ENCODE results near the gene DNASE1L2. TPM values are rescaled to one million over a fixed set of nuclear protein-coding genes. Genes with fewer than 3 reads are reported as not detected.

DNASE1L2 gene
- total and polyA plus RNA-seq, 2 of the 8 experiments (the other 6 are each of a cell fraction or from before 2014, with no cell fraction given), result 0.35 to 0.97 TPM

DNA sequence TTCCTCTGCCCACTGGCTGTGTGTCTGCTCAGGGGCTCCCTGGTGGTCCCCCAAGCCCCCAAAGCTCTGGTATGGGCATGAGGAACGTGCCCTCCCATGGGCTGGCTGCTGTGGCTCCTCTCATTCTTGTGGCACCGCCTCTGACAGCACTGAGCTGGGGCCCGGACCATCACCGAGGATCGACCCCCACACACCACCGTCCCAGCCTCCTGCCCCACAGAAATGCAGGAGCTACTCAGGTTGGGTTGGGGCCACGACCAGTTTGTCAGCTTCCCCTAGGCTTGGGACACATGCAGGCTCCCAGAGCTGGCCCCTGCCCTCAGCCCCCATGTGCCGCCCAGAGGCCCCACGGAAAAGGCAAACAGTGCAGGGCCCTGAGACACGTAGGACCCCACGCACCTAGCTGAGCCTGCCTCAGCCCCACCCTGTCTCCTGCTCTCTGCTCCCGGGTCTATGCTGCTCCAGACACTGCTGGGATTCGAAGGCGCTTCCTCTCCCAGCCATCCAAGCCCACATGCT is 36.6 kb upstream of the DNASE1L2 start:
- H3K4me2 ChIP-seq (ENCODE audit: insufficient read depth in 1 of 2, low read depth in 2 of 2, low read length in 2 of 2), result no peak overlapping the region
- H3K14ac ChIP-seq (ENCODE audit: insufficient read length), result no peak overlapping the region
- H2BK12ac ChIP-seq (ENCODE audit: low read depth, low read length), result no peak overlapping the region
- H2BK5ac ChIP-seq (ENCODE audit: low read depth, low read length), result no peak overlapping the region
- no peak overlapping the region for H2AK5ac ChIP-seq (ENCODE audit: low read depth, low read length)
- H2BK120ac ChIP-seq (replicated peaks; ENCODE audit: low read depth, low read length), result no peak overlapping the region
- H3K27ac ChIP-seq (ENCODE audit: low read depth, low read length), result no peak overlapping the region
- H3K9me3 ChIP-seq (ENCODE audit: insufficient read depth in 2 of 2, low read depth in 1 of 2, low read length in 1 of 2), result no peaks in the 10 kb centered on the region
- no peak overlapping the region for H2AFZ ChIP-seq (ENCODE audit: low read length)
- H3K23me2 ChIP-seq (ENCODE audit: low read depth, low read length), result peaks cover 11% of the 10 kb centered on the region; the same call in 1 of the 2 replicates
- H3K27me3 ChIP-seq (replicated peaks in 1 of 4; ENCODE audit: control insufficient read depth in 3 of 4, extremely low read depth in 1 of 4, insufficient read depth in 3 of 4, low read length in 3 of 4), result peaks cover 4 to 34% (median 24%) of the 10 kb centered on the region in 4 experiments
- no peak overlapping the region; the same call in 1 of the 2 replicates for H2BK15ac ChIP-seq (ENCODE audit: low read length)
- H4K5ac ChIP-seq (ENCODE audit: insufficient read length, low read depth, low read length), result no peak overlapping the region
- no peak overlapping the region for H3K4ac ChIP-seq (replicated peaks; ENCODE audit: insufficient read length, low read depth, low read length)
- no peak overlapping the region for H4K8ac ChIP-seq (ENCODE audit: extremely low read depth, insufficient read depth, low read length)
- no peak for FAIRE-seq
- no peaks in the 10 kb centered on the region for H3K36me3 ChIP-seq (ENCODE audit: control insufficient read depth in 2 of 4, insufficient read depth in 4 of 4, low read length in 3 of 4)
- no peak for DNase-seq (ENCODE audit: low read depth in 1 of 2, low spot score in 2 of 2)
- no peak overlapping the region for H2BK20ac ChIP-seq (ENCODE audit: low read length)
- no peak overlapping the region for H3K23ac ChIP-seq (ENCODE audit: insufficient read length)
- ChIA-PET CTCF (ENCODE audit: partially characterized antibody) (interaction anchor here (0.6 to 2.0 kb wide), 7 partner anchors 9 to 909 kb away, joined by 3 to 7 read pairs (median 3); partner anchors contain the start of genes ECI1 and PGP), POLR2A (ENCODE audit: partially characterized antibody) (interaction anchor here (0.6 to 6.9 kb wide), 10 partner anchors 9 to 309 kb away, joined by 3 to 63 read pairs (median 4); partner anchors contain the start of genes BRICD5, ECI1 and TRAF7)
- H3K18ac ChIP-seq (ENCODE audit: extremely low read depth, low read length), result no peak overlapping the region
- H4K91ac ChIP-seq (replicated peaks; ENCODE audit: insufficient read length, low read length), result no peak overlapping the region
- H3K56ac ChIP-seq (replicated peaks; ENCODE audit: insufficient read length, low read depth, low read length), result no peak overlapping the region
- H4K20me1 ChIP-seq (replicated peaks in 1 of 2; ENCODE audit: control insufficient read depth in 1 of 2, insufficient read depth in 2 of 2, low read length in 2 of 2), result peaks cover under 1 to 4% of the 10 kb centered on the region in 2 experiments
- no peak overlapping the region for H3K4me3 ChIP-seq (ENCODE audit: extremely low read depth in 1 of 4, insufficient read depth in 2 of 4, low read depth in 3 of 4, low read length in 4 of 4)
- WGBS, 2 experiments (ENCODE audit: extremely low coverage in 1 of 2, insufficient coverage in 1 of 2, insufficient read length in 1 of 2, insufficient replicate concordance in 2 of 2, low coverage in 1 of 2, low lambda C conversion rate in 2 of 2, missing lambda C conversion rate in 1 of 2), result 86% methylated on average over 14 of the region's 14 CpGs; no CpG with 5 or more reads in 1 of the 2 experiments
- H3K9ac ChIP-seq (replicated peaks in 1 of 4; ENCODE audit: extremely low read depth in 1 of 4, low read depth in 3 of 4, low read length in 3 of 4), result no peak overlapping the region
- H3K79me1 ChIP-seq (ENCODE audit: low read depth, low read length), result no peaks in the 10 kb centered on the region
- H3K79me2 ChIP-seq (ENCODE audit: control insufficient read depth in 1 of 2, insufficient read depth in 2 of 2, low read length in 2 of 2), result no peaks in the 10 kb centered on the region
- peaks cover 0 to 12% (median 5%) of the 10 kb centered on the region in 4 experiments; a peak in 5 of 7 replicates for H3K4me1 ChIP-seq (replicated peaks in 1 of 4; ENCODE audit: control insufficient read depth in 3 of 4, insufficient read depth in 4 of 4, low read length in 3 of 4)
- TF ChIP-seq JUN (IDR thresholded peaks at IDR 0.05; ENCODE audit: low read depth, low read length) (no peak), CHD1 (IDR thresholded peaks at IDR 0.05; ENCODE audit: low read depth, low read length) (no peak), CEBPB (IDR thresholded peaks at IDR 0.05; ENCODE audit: low read depth, low read length) (no peak), MAFK (IDR thresholded peaks at IDR 0.05; ENCODE audit: low read depth, low read length) (no peak), CBX8 (IDR thresholded peaks at IDR 0.05; ENCODE audit: borderline replicate concordance, low read depth, low read length) (no peak)

All from H1 (cell line).